ENCODE data around the gene EPYC. TPM values are rescaled to one million over a fixed set of nuclear protein-coding genes. Genes with fewer than 3 reads are reported as not detected.

Gene EPYC
- total RNA-seq, 1 donor from 2014 or later: not detected

Other genes starting within 250 kb of the EPYC start
- gene CCER1, start 49.8 kb downstream of the EPYC start, total RNA-seq: not detected
- not detected for gene KERA, start 53.1 kb upstream of the EPYC start, total RNA-seq
- gene LUM, start 106.5 kb upstream of the EPYC start, total RNA-seq: 104 TPM
- gene DCN, start 177.8 kb upstream of the EPYC start, total RNA-seq: 540 TPM

Measured in ureter (tissue), 1 donor.